ENCODE data around the gene LPP. TPM values are rescaled to one million over a fixed set of nuclear protein-coding genes. Genes with fewer than 3 reads are reported as not detected.

LPP gene
- total RNA-seq, 1 experiment from 2014 or later = 54.0 TPM

DNA sequence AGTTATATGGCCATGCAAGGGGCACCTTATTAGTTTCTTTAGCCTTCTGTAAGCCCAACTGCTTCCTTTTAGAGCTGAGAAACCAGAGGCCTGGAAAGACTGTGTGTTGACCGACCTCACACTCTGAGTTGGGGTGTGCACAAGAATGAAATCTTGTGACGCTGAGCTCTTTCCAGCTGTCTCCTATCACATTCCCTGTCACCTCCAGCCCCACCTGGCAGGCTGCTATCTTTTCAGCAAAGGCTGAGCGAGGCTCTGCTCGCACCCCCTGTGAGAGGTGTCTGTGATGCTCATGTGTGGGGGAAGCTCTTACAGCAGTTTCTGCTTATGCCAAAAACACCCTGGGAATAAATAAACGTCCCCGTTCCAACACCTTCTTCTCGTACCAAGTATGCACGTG is 27.0 kb upstream of the LPP start:
- no peaks in the 10 kb centered on the region for H3K36me3 ChIP-seq (ENCODE audit: control insufficient read depth in 1 of 2, insufficient read depth in 2 of 2, low read length in 2 of 2)
- DNase-seq (ENCODE audit: low read depth, low spot score) (no peak), ATAC-seq (no peak)
- H3K4me1 ChIP-seq (ENCODE audit: control insufficient read depth in 1 of 2, insufficient read depth in 2 of 2, low read length in 2 of 2) = peaks cover 0 to 3% of the 10 kb centered on the region in 2 experiments; a peak in 1 of 4 replicates
- no TSS peak for BruUV-seq (replicated peaks)
- CTCF ChIA-PET = no interaction called here
- H3K9me3 ChIP-seq (ENCODE audit: control insufficient read depth in 1 of 2, insufficient read depth in 1 of 2, low read depth in 1 of 2, low read length in 2 of 2) = no peaks in the 10 kb centered on the region
- H3K4me3 ChIP-seq (replicated peaks in 1 of 2; ENCODE audit: low read depth in 1 of 2, low read length in 2 of 2) = no peak overlapping the region
- no peak for TF ChIP-seq SIN3A (IDR thresholded peaks at IDR 0.05; ENCODE audit: low read depth)
- TF ChIP-seq EZH2phosphoT487 (IDR thresholded peaks at IDR 0.05; ENCODE audit: borderline replicate concordance) = no peak
- no peak for TF ChIP-seq CEBPB (IDR thresholded peaks at IDR 0.05; ENCODE audit: low read depth)
- TF ChIP-seq EZH2 (IDR thresholded peaks at IDR 0.05) = no peak
- TF ChIP-seq SP1 (IDR thresholded peaks at IDR 0.05; ENCODE audit: low read depth) = no peak
- no peak for TF ChIP-seq YY1 (IDR thresholded peaks at IDR 0.05; ENCODE audit: extremely low read depth, insufficient replicate concordance, low read depth, low read length)
- TF ChIP-seq POLR2A (IDR thresholded peaks at IDR 0.05; ENCODE audit: borderline replicate concordance, extremely low read depth, insufficient read depth, insufficient read length) = no peak
- TF ChIP-seq, protein P1, sequence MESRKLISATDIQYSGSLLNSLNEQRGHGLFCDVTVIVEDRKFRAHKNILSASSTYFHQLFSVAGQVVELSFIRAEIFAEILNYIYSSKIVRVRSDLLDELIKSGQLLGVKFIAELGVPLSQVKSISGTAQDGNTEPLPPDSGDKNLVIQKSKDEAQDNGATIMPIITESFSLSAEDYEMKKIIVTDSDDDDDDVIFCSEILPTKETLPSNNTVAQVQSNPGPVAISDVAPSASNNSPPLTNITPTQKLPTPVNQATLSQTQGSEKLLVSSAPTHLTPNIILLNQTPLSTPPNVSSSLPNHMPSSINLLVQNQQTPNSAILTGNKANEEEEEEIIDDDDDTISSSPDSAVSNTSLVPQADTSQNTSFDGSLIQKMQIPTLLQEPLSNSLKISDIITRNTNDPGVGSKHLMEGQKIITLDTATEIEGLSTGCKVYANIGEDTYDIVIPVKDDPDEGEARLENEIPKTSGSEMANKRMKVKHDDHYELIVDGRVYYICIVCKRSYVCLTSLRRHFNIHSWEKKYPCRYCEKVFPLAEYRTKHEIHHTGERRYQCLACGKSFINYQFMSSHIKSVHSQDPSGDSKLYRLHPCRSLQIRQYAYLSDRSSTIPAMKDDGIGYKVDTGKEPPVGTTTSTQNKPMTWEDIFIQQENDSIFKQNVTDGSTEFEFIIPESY (IDR thresholded peaks at IDR 0.05; ENCODE audit: extremely low read depth, insufficient replicate concordance, low read length) = no peak
- TF ChIP-seq RAD21 (IDR thresholded peaks at IDR 0.05; ENCODE audit: low read depth) = no peak
- TF ChIP-seq, protein P2, sequence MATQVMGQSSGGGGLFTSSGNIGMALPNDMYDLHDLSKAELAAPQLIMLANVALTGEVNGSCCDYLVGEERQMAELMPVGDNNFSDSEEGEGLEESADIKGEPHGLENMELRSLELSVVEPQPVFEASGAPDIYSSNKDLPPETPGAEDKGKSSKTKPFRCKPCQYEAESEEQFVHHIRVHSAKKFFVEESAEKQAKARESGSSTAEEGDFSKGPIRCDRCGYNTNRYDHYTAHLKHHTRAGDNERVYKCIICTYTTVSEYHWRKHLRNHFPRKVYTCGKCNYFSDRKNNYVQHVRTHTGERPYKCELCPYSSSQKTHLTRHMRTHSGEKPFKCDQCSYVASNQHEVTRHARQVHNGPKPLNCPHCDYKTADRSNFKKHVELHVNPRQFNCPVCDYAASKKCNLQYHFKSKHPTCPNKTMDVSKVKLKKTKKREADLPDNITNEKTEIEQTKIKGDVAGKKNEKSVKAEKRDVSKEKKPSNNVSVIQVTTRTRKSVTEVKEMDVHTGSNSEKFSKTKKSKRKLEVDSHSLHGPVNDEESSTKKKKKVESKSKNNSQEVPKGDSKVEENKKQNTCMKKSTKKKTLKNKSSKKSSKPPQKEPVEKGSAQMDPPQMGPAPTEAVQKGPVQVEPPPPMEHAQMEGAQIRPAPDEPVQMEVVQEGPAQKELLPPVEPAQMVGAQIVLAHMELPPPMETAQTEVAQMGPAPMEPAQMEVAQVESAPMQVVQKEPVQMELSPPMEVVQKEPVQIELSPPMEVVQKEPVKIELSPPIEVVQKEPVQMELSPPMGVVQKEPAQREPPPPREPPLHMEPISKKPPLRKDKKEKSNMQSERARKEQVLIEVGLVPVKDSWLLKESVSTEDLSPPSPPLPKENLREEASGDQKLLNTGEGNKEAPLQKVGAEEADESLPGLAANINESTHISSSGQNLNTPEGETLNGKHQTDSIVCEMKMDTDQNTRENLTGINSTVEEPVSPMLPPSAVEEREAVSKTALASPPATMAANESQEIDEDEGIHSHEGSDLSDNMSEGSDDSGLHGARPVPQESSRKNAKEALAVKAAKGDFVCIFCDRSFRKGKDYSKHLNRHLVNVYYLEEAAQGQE (IDR thresholded peaks at IDR 0.05; ENCODE audit: low read depth) = no peak
- no peak for TF ChIP-seq EGR1 (IDR thresholded peaks at IDR 0.05; ENCODE audit: low read depth)
- TF ChIP-seq MAX (IDR thresholded peaks at IDR 0.05) = no peak
- no peak for TF ChIP-seq CBX3 (IDR thresholded peaks at IDR 0.05; ENCODE audit: low read depth)
- no peak for TF ChIP-seq ELF1 (IDR thresholded peaks at IDR 0.05; ENCODE audit: borderline replicate concordance, low read depth)
- no peak for TF ChIP-seq ATF3 (IDR thresholded peaks at IDR 0.05)
- TF ChIP-seq ZFX (IDR thresholded peaks at IDR 0.05) = no peak
- TF ChIP-seq SRF (IDR thresholded peaks at IDR 0.05; ENCODE audit: low read depth) = no peak
- no peak for TF ChIP-seq POLR2AphosphoS5 (IDR thresholded peaks at IDR 0.05; ENCODE audit: low read depth, low read length)
- no peak for TF ChIP-seq TCF7L2 (IDR thresholded peaks at IDR 0.05; ENCODE audit: borderline replicate concordance, extremely low read depth, insufficient read depth, insufficient read length)
- H4K20me1 ChIP-seq (ENCODE audit: insufficient read depth) = no peaks in the 10 kb centered on the region
- no peaks in the 10 kb centered on the region for H3K9me2 ChIP-seq (ENCODE audit: insufficient read depth)
- no peaks in the 10 kb centered on the region for H3K79me2 ChIP-seq (ENCODE audit: insufficient read depth, low read length)
- no peak overlapping the region for H3K9ac ChIP-seq (ENCODE audit: low read length)
- intact Hi-C loops (cut with micrococcal nuclease) = no loop called here
- H3K27me3 ChIP-seq (ENCODE audit: insufficient read depth, low read length) = no peaks in the 10 kb centered on the region
- POLR2A ChIA-PET = no interaction called here
- H3K27ac ChIP-seq (ENCODE audit: low read depth, low read length) = no peak overlapping the region
- RAD21 ChIA-PET (ENCODE audit: low non-redundant PET in 1 of 2, low total read pairs in 2 of 2, uncharacterized antibody in 2 of 2, unreplicated experiment in 2 of 2) = no interaction called here
- no peak overlapping the region for H2AFZ ChIP-seq (ENCODE audit: low read depth, low read length, poor library complexity, severe bottlenecking)
- no peak overlapping the region for H3K4me2 ChIP-seq (ENCODE audit: low read length)
